Fibroblast of lung (primary cell): ENCODE measurements around the gene LARP1.

Experiments
- CTCF ChIP-seq, 2 donors: IDR thresholded peaks in 1 of 2; conservative IDR thresholded peaks in 1 of 2; 1 replicate in 1 of 2; 2 replicates in 1 of 2; pipeline ENCODE4 v1.5.1; 2011 to 2012; ENCODE audit warnings: low read length in 2 of 2, control low read depth in 1 of 2, inconsistent platforms in 1 of 2, low read depth in 1 of 2, mild to moderate bottlenecking in 1 of 2
- EZH2 ChIP-seq: IDR thresholded peaks from 2 replicates; pipeline ENCODE4 v1.5.1; 2012; ENCODE audit warnings: low read length, control low read depth, mild to moderate bottlenecking; ENCODE audit errors: missing control alignments

GRCh38 chr5:154813736-154814135 lies 58.6 kb downstream of the LARP1 start:
- no peak for TF ChIP-seq EZH2
- TF ChIP-seq CTCF (conservative IDR thresholded peaks at IDR 0.05 in 1 of 2, IDR thresholded peaks at IDR 0.05 in 1 of 2; ENCODE audit: low read depth in 1 of 2, low read length in 2 of 2) = no peak
